Panc1 (cell line): ENCODE measurements around the gene SLC35D3. TPM values are rescaled to one million over a fixed set of nuclear protein-coding genes. Genes with fewer than 3 reads are reported as not detected.

Source experiments
- ATAC-seq: fragments of 200-7000 bp; cut with Tn5 transposase; 2 replicates; pipeline ENCODE4 v1.9.1; 2020; ENCODE audit warnings: mild to moderate bottlenecking, moderate library complexity
- BruUV-seq: library from RNA; stranded (reverse); fragments of 400-500 nt; replicated peaks from 2 replicates; lab custom pipeline; 2021; lab: Mats Ljungman, UMichigan
- CTCF ChIA-PET: fragments of 300-600 bp; sonication (Branson Sonifier 250); formaldehyde crosslinking; loops from one replicate; lab custom pipeline; 2022; ENCODE audit warnings: antibody characterized with exemption; lab: Charles Lee
- POLR2A ChIA-PET: fragments of 300-600 bp; sonication (Branson Sonifier 250); formaldehyde crosslinking; loops from one replicate; lab custom pipeline; 2022; ENCODE audit warnings: antibody characterized with exemption; lab: Charles Lee
- DNase-seq: peaks from one replicate; pipeline ENCODE4 v3.0.0-alpha.2; 2010; ENCODE audit warnings: low read depth, low spot score
- H3K27ac ChIP-seq: 2 replicates; pipeline ENCODE4 v1.5.1; 2011; ENCODE audit warnings: mild to moderate bottlenecking, low read length, inconsistent platforms
- H3K27me3 ChIP-seq: fragments of 200-500 bp; sonication (Bioruptor generic); 2 replicates; pipeline ENCODE4 v1.6.0; 2014; ENCODE audit warnings: low read length, inconsistent platforms; ENCODE audit not compliant: control insufficient read depth, insufficient read depth
- H3K36me3 ChIP-seq: fragments of 200-500 bp; sonication (Bioruptor generic); 2 replicates; pipeline ENCODE4 v1.5.1; 2014; ENCODE audit warnings: inconsistent platforms, mild to moderate bottlenecking, low read length, moderate library complexity; ENCODE audit not compliant: control insufficient read depth, insufficient read depth
- H3K4me1 ChIP-seq: 2 replicates; pipeline ENCODE4 v1.5.1; 2011; ENCODE audit warnings: inconsistent platforms, mild to moderate bottlenecking, low read length, moderate library complexity; ENCODE audit not compliant: control insufficient read depth, insufficient read depth
- H3K4me3 ChIP-seq, 2 experiments: 2 replicates each; pipeline ENCODE4 v1.5.1; 2011 to 2012; ENCODE audit warnings: low read depth in 2 of 2, low read length in 2 of 2, mild to moderate bottlenecking in 2 of 2, inconsistent platforms in 1 of 2, moderate library complexity in 1 of 2
- H3K9me3 ChIP-seq: fragments of 200-500 bp; sonication (Bioruptor generic); 2 replicates; pipeline ENCODE4 v1.5.1; 2014; ENCODE audit warnings: low read depth, mild to moderate bottlenecking, inconsistent platforms, low read length, moderate library complexity; ENCODE audit not compliant: control insufficient read depth, insufficient read depth
- CTCF ChIP-seq: fragments of 450-650 bp; IDR thresholded peaks from 2 replicates; pipeline ENCODE4 v1.5.1; 2017; ENCODE audit warnings: mild to moderate bottlenecking
- POLR2AphosphoS5 ChIP-seq: IDR thresholded peaks from 2 replicates; pipeline ENCODE4 v1.6.1; 2012; ENCODE audit warnings: mild to moderate bottlenecking, low read depth, low read length, moderate library complexity
- REST ChIP-seq, 2 experiments: IDR thresholded peaks; 2 replicates each; pipeline ENCODE4 v1.6.1; 2011 to 2012; ENCODE audit warnings: low read depth in 2 of 2, control low read depth in 1 of 2, low read length in 1 of 2, mild to moderate bottlenecking in 1 of 2, moderate library complexity in 1 of 2; ENCODE audit not compliant: insufficient read depth in 1 of 2
- SIN3A ChIP-seq: IDR thresholded peaks from 2 replicates; pipeline ENCODE4 v1.6.1; 2012; ENCODE audit warnings: low read depth, mild to moderate bottlenecking, low read length, moderate library complexity, borderline replicate concordance; ENCODE audit not compliant: insufficient read depth
- TCF7L2 ChIP-seq: IDR thresholded peaks from 2 replicates; pipeline ENCODE4 v1.6.1; 2011; ENCODE audit warnings: mild to moderate bottlenecking, low read depth, low read length, inconsistent platforms
- in situ Hi-C: cut with HindIII; loops from 2 replicates; pipeline ENCODE4 v1.10.0; 2016; ENCODE audit warnings: low sequenced_read_pairs, low pct_unique_long_range_greater_than_20kb
- intact Hi-C: fragments of 100-400 bp; cut with micrococcal nuclease; formaldehyde crosslinking; loops from one replicate; pipeline ENCODE4 v1.10.0; 2022; ENCODE audit not compliant: unreplicated experiment
- total RNA-seq: library from RNA; stranded (reverse); gene quantifications from one replicate; pipeline ENCODE4 v1.2.1, GENCODE V29; 2021; ENCODE audit not compliant: unreplicated experiment

Gene SLC35D3
- total RNA-seq, 1 experiment from 2014 or later = not detected

GRCh38 chr6:136920671-136921380 lies 1.3 kb upstream of the SLC35D3 start:
- no peaks in the 10 kb centered on the region for H3K9me3 ChIP-seq
- no peak for DNase-seq
- in situ Hi-C loops (no loop called here), intact Hi-C loops (loop anchor here (10.0 kb wide), 2 partner anchors 76 to 276 kb away; no protein-coding TSS in a partner anchor)
- no peak for TF ChIP-seq TCF7L2
- no peak for TF ChIP-seq REST (IDR thresholded peaks at IDR 0.05; ENCODE audit: insufficient read depth in 1 of 2, low read depth in 2 of 2, low read length in 1 of 2)
- no peak for TF ChIP-seq POLR2AphosphoS5
- TF ChIP-seq SIN3A = no peak
- TF ChIP-seq CTCF = no peak
- no peaks in the 10 kb centered on the region for H3K36me3 ChIP-seq
- H3K4me1 ChIP-seq = no peaks in the 10 kb centered on the region; the same call in 1 of the 2 replicates
- ChIA-PET CTCF (interaction anchor here (0.5 kb wide), 1 partner anchor 156 kb away, joined by 4 read pairs; no protein-coding TSS in a partner anchor), POLR2A (no interaction called here)
- 0 out of 2 replicates have a peak, but pooled peaks have one; percentile 27 for ATAC-seq
- no TSS peak for BruUV-seq
- peak overlapping the region; percentile 45 to 59 for H3K4me3 ChIP-seq
- H3K27me3 ChIP-seq = peaks cover 3% of the 10 kb centered on the region
- no peak overlapping the region for H3K27ac ChIP-seq

GRCh38 chr6:136921381-136921935 lies 643 bp upstream of the SLC35D3 start:
- no peak for DNase-seq
- Histone ChIP-seq H3K36me3 (no peaks in the 10 kb centered on the region), H3K27ac (no peak overlapping the region), H3K4me3 (peak overlapping the region; percentile 45 to 59), H3K4me1 (no peaks in the 10 kb centered on the region; the same call in 1 of the 2 replicates), H3K9me3 (no peaks in the 10 kb centered on the region), H3K27me3 (peaks cover 3% of the 10 kb centered on the region)
- TF ChIP-seq SIN3A (no peak), TCF7L2 (no peak), REST (IDR thresholded peaks at IDR 0.05; ENCODE audit: insufficient read depth in 1 of 2, low read depth in 2 of 2, low read length in 1 of 2) (no peak), POLR2AphosphoS5 (no peak), CTCF (no peak)
- CTCF ChIA-PET = interaction anchor here (0.5 to 0.7 kb wide), 2 partner anchors 156 to 372 kb away, joined by 3 to 4 read pairs; no protein-coding TSS in a partner anchor
- POLR2A ChIA-PET = no interaction called here
- ATAC-seq = peak; percentile 52
- in situ Hi-C loops (no loop called here), intact Hi-C loops (loop anchor here (10.0 kb wide), 2 partner anchors 77 to 277 kb away; no protein-coding TSS in a partner anchor)
- no TSS peak for BruUV-seq
